Neural progenitor cell (in vitro differentiated cells): ENCODE measurements around the gene EYS. TPM values are rescaled to one million over a fixed set of nuclear protein-coding genes. Genes with fewer than 3 reads are reported as not detected.

Experiments
- DNase-seq: peaks from one replicate; pipeline ENCODE4 v3.0.0-alpha.2; 2016; ENCODE audit warnings: low spot score
- H2AFZ ChIP-seq: fragments of 200-600 bp; sonication (generic); replicated peaks from 2 replicates; pipeline ENCODE4 v1.6.1; 2016; ENCODE audit warnings: antibody characterized with exemption
- H3F3A ChIP-seq: fragments of 200-600 bp; sonication (generic); 2 replicates; pipeline ENCODE4 v1.6.1; 2016; ENCODE audit warnings: antibody characterized with exemption, low read depth
- H3K27ac ChIP-seq: fragments of 200-600 bp; sonication (generic); 2 replicates; pipeline ENCODE4 v1.5.1; 2016; ENCODE audit warnings: mild to moderate bottlenecking
- H3K27me3 ChIP-seq: fragments of 200-600 bp; sonication (generic); 2 replicates; pipeline ENCODE4 v1.6.1; 2016; ENCODE audit warnings: mild to moderate bottlenecking, moderate library complexity
- H3K36me3 ChIP-seq: fragments of 200-600 bp; sonication (generic); 2 replicates; pipeline ENCODE4 v1.5.1; 2016
- H3K4me1 ChIP-seq: fragments of 200-600 bp; sonication (generic); 2 replicates; pipeline ENCODE4 v1.6.1; 2016; ENCODE audit warnings: mixed run types
- H3K4me2 ChIP-seq: fragments of 200-600 bp; sonication (generic); 2 replicates; pipeline ENCODE4 v1.6.1; 2016
- H3K4me3 ChIP-seq: fragments of 200-600 bp; sonication (generic); 2 replicates; pipeline ENCODE4 v1.5.1; 2016
- H3K79me2 ChIP-seq: fragments of 200-600 bp; sonication (generic); 2 replicates; pipeline ENCODE4 v1.6.1; 2016; ENCODE audit warnings: low read depth
- H3K9ac ChIP-seq: fragments of 200-600 bp; sonication (generic); 2 replicates; pipeline ENCODE4 v1.6.1; 2016
- H3K9me3 ChIP-seq: fragments of 200-600 bp; sonication (generic); 2 replicates; pipeline ENCODE4 v1.5.1; 2016; ENCODE audit warnings: low read depth
- H4K20me1 ChIP-seq: fragments of 200-600 bp; sonication (generic); 2 replicates; pipeline ENCODE4 v1.6.1; 2016; ENCODE audit warnings: low read depth
- H3K27ac Mint-ChIP-seq: 3 replicates; pipeline ENCODE4 v1.8.0; 2021; ENCODE audit warnings: mixed read lengths
- H3K27me3 Mint-ChIP-seq: 2 replicates; pipeline ENCODE4 v1.8.0; 2022; ENCODE audit warnings: low read depth, mild to moderate bottlenecking, inconsistent platforms, moderate library complexity, mixed read lengths; ENCODE audit not compliant: insufficient read depth
- H3K36me3 Mint-ChIP-seq: 3 replicates; pipeline ENCODE4 v1.8.0; 2021; ENCODE audit warnings: mixed read lengths
- H3K4me1 Mint-ChIP-seq: 3 replicates; pipeline ENCODE4 v1.8.0; 2021; ENCODE audit warnings: mixed read lengths
- H3K4me3 Mint-ChIP-seq: 3 replicates; pipeline ENCODE4 v1.8.0; 2021; ENCODE audit warnings: mild to moderate bottlenecking, moderate library complexity, mixed read lengths
- H3K9me3 Mint-ChIP-seq: 3 replicates; pipeline ENCODE4 v1.8.0; 2020; ENCODE audit warnings: mixed read lengths
- EZH2 ChIP-seq: fragments of 200-600 bp; sonication (generic); IDR thresholded peaks from 2 replicates; pipeline ENCODE4 v1.6.1; 2017; ENCODE audit warnings: antibody characterized with exemption, mild to moderate bottlenecking, moderate library complexity
- EZH2phosphoT487 ChIP-seq: fragments of 200-600 bp; sonication (generic); IDR thresholded peaks from 2 replicates; pipeline ENCODE4 v1.6.1; 2017; ENCODE audit warnings: antibody characterized with exemption
- total RNA-seq: library from RNA; depleted of rRNA; stranded (reverse); fragments of >200 nt; gene quantifications from 2 replicates; pipeline ENCODE4 v1.2.3, GENCODE V29; 2015; ENCODE audit warnings: low replicate concordance
- TF ChIP-seq, protein P1 (sequence below): fragments of 200-600 bp; sonication (generic); IDR thresholded peaks from 2 replicates; pipeline ENCODE4 v1.5.1; 2017; ENCODE audit warnings: antibody characterized with exemption, mild to moderate bottlenecking

Gene EYS
- total RNA-seq, 1 donor from 2014 or later, result not detected

DNA sequence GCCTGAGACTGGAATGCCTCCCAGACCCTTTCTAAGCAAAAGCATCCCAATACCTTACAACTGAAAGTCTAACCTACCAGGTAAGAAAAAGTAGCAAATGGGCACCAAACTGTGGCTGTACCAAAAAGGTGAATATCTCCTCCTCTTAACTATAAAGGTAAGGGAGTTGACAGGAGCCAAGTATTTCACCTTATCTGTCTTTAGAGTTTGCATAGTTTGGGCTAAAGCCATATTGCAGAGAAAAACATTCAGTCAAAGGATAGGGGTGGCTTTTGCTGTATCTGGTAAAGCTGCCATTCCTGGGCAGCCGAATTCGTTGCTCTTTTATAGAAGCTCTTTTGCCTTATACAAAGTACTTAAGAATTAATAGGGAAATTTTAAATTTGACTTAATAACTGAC lies 2033.3 kb downstream of the EYS start:
- Histone ChIP-seq H3F3A (no peaks in the 10 kb centered on the region), H3K4me3 (no peak overlapping the region), H3K36me3 (no peaks in the 10 kb centered on the region), H3K4me2 (no peak overlapping the region), H3K9me3 (no peaks in the 10 kb centered on the region), H3K27ac (no peak overlapping the region), H3K4me1 (peaks cover 4% of the 10 kb centered on the region), H4K20me1 (peaks cover 62% of the 10 kb centered on the region), H2AFZ (no peak overlapping the region), H3K27me3 (no peaks in the 10 kb centered on the region), H3K79me2 (peaks cover 100% of the 10 kb centered on the region), H3K9ac (no peak overlapping the region)
- H3K27me3 Mint-ChIP-seq, result no peaks in the 10 kb centered on the region
- H3K9me3 Mint-ChIP-seq, result peaks cover 17% of the 10 kb centered on the region
- no peak for DNase-seq
- TF ChIP-seq, protein P1, sequence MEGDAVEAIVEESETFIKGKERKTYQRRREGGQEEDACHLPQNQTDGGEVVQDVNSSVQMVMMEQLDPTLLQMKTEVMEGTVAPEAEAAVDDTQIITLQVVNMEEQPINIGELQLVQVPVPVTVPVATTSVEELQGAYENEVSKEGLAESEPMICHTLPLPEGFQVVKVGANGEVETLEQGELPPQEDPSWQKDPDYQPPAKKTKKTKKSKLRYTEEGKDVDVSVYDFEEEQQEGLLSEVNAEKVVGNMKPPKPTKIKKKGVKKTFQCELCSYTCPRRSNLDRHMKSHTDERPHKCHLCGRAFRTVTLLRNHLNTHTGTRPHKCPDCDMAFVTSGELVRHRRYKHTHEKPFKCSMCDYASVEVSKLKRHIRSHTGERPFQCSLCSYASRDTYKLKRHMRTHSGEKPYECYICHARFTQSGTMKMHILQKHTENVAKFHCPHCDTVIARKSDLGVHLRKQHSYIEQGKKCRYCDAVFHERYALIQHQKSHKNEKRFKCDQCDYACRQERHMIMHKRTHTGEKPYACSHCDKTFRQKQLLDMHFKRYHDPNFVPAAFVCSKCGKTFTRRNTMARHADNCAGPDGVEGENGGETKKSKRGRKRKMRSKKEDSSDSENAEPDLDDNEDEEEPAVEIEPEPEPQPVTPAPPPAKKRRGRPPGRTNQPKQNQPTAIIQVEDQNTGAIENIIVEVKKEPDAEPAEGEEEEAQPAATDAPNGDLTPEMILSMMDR, result no peak
- TF ChIP-seq EZH2 (no peak), EZH2phosphoT487 (no peak)
- H3K27ac Mint-ChIP-seq, result no peak overlapping the region
- no peaks in the 10 kb centered on the region for H3K4me1 Mint-ChIP-seq
- H3K4me3 Mint-ChIP-seq, result no peak overlapping the region
- peaks cover 32% of the 10 kb centered on the region for H3K36me3 Mint-ChIP-seq

DNA sequence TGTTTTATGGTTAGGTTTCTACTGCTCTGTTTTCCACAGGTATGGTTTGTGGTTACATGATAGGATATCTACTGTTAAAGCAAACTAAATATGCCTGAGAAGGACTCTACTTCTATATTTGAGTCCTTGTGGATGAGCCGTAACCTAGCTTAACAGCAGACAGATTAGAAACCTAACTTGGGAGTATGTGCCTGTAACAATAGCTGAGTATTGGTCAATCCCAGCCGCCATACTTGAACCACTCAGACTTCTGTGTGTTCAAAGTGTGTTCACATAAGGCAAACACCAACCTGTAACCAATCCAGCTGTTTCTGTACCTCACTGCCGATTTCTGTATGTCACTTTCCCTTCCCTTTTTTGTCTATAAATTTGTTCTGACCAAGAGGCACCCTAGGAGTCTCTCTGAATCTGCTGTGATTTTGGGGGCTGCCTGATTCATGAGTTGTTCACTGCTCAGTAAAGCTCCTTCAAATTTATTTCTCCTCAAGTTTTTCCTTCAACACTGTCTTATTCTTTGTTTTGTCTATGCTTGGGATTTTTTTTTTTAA lies 2034.4 kb downstream of the EYS start:
- H3K4me2 ChIP-seq, result no peak overlapping the region
- H2AFZ ChIP-seq, result no peak overlapping the region
- Mint-ChIP-seq H3K4me3 (no peak overlapping the region), H3K27ac (no peak overlapping the region), H3K4me1 (no peaks in the 10 kb centered on the region), H3K36me3 (peaks cover 34% of the 10 kb centered on the region), H3K27me3 (no peaks in the 10 kb centered on the region), H3K9me3 (peaks cover 17% of the 10 kb centered on the region)
- peaks cover 71% of the 10 kb centered on the region for H4K20me1 ChIP-seq
- H3K9ac ChIP-seq, result no peak overlapping the region
- no peaks in the 10 kb centered on the region for H3F3A ChIP-seq
- no peaks in the 10 kb centered on the region for H3K36me3 ChIP-seq
- TF ChIP-seq EZH2phosphoT487 (no peak), EZH2 (no peak)
- TF ChIP-seq, protein P1, result no peak
- H3K9me3 ChIP-seq, result no peaks in the 10 kb centered on the region
- H3K4me1 ChIP-seq, result peaks cover 4% of the 10 kb centered on the region
- DNase-seq, result no peak
- no peak overlapping the region for H3K27ac ChIP-seq
- H3K27me3 ChIP-seq, result no peaks in the 10 kb centered on the region
- H3K4me3 ChIP-seq, result no peak overlapping the region
- peaks cover 100% of the 10 kb centered on the region for H3K79me2 ChIP-seq

DNA sequence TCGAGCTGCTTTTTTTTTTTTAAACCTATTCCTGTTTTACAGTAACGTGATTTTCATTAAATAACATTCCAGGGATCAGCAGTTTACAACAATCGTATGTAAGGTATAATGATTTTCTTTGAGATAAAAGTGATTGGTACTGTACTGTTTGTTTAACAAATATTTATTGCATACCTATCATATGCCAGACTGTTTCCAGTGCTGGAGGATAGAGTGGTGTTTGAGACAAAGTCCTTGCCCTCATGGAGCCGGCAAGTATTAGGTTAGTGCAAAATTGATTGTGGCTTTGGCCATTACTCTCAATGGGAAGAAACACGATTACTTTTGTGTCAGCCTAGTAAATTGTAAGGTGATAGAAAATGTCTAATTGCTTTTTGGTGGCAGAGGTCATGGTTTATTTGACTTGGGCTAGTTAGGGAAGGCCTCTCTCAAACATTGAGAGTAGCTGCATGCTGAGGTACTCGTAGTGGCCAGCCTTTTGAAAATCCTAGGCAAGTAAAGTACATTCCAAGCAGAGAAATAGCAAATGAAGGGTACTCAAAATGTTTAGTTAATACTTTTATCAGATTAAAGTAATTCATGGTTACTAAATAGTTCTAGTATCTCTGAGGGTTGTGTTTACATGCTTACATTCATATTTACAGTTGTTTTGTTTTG lies 2035.8 kb downstream of the EYS start:
- peaks cover 99% of the 10 kb centered on the region for H3K79me2 ChIP-seq
- no peak for DNase-seq
- peaks cover 66% of the 10 kb centered on the region for H4K20me1 ChIP-seq

More for the DNA sequence above, 2035.8 kb downstream of the EYS start:
- TF ChIP-seq EZH2phosphoT487 (no peak), EZH2 (no peak)
- TF ChIP-seq, protein P1, result no peak
- H2AFZ ChIP-seq, result no peak overlapping the region
- no peak overlapping the region for H3K4me2 ChIP-seq
- no peak overlapping the region for H3K27ac ChIP-seq
- no peak overlapping the region for H3K4me3 Mint-ChIP-seq
- H3K9ac ChIP-seq, result no peak overlapping the region
- no peaks in the 10 kb centered on the region for H3K4me1 Mint-ChIP-seq
- peaks cover 17% of the 10 kb centered on the region for H3K9me3 Mint-ChIP-seq
- H3K36me3 ChIP-seq, result no peaks in the 10 kb centered on the region
- H3K4me3 ChIP-seq, result no peak overlapping the region
- no peaks in the 10 kb centered on the region for H3K9me3 ChIP-seq
- peaks cover 37% of the 10 kb centered on the region for H3K36me3 Mint-ChIP-seq
- H3K27ac Mint-ChIP-seq, result no peak overlapping the region
- no peaks in the 10 kb centered on the region for H3K27me3 ChIP-seq
- H3K4me1 ChIP-seq, result peaks cover 4% of the 10 kb centered on the region
- no peaks in the 10 kb centered on the region for H3F3A ChIP-seq
- no peaks in the 10 kb centered on the region for H3K27me3 Mint-ChIP-seq
